MM.1S (cell line): Measurements from ENCODE around the gene CD248.

Experiments
- CTCF ChIP-seq: fragments of 300-600 bp; sonication (generic); IDR thresholded peaks from 2 replicates; pipeline ENCODE4 v1.5.1; 2016; ENCODE audit warnings: antibody characterized with exemption, low read length, mixed read lengths
- EZH2 ChIP-seq: fragments of 300-600 bp; sonication (generic); optimal IDR thresholded peaks from 2 replicates; pipeline ENCODE3; 2017; ENCODE audit warnings: low read depth, mild to moderate bottlenecking, antibody characterized with exemption, low read length, mixed read lengths

GRCh38 chr11:66287211-66287888, 29.5 kb downstream of the CD248 start:
- TF ChIP-seq CTCF, result no peak
- TF ChIP-seq EZH2, result no peak
